ENCODE measurements around the gene CREG1. TPM values are rescaled to one million over a fixed set of nuclear protein-coding genes. Genes with fewer than 3 reads are reported as not detected.

The CREG1 gene
- total and polyA plus RNA-seq, 2 experiments from 2014 or later = 21.2 to 42.7 TPM

GRCh38 chr1:167541610-167542009 lies 12.0 kb downstream of the CREG1 start:
- Histone ChIP-seq H4K20me1 (replicated peaks; ENCODE audit: insufficient read depth) (no peaks in the 10 kb centered on the region), H3K79me2 (replicated peaks; ENCODE audit: insufficient read depth) (no peaks in the 10 kb centered on the region), H3K36me3 (ENCODE audit: insufficient read depth) (no peaks in the 10 kb centered on the region), H3K4me1 (ENCODE audit: insufficient read depth) (no peaks in the 10 kb centered on the region), H2AFZ (no peak overlapping the region), H3K27me3 (ENCODE audit: insufficient read depth) (no peaks in the 10 kb centered on the region), H3K4me3 (no peak overlapping the region), H3K9me2 (ENCODE audit: insufficient read depth) (no peaks in the 10 kb centered on the region), H3F3A (replicated peaks; ENCODE audit: low read depth) (no peaks in the 10 kb centered on the region), H3K27ac (ENCODE audit: low read depth) (no peak overlapping the region), H3K4me2 (no peak overlapping the region)
- TF ChIP-seq STAT1 (IDR thresholded peaks at IDR 0.05; ENCODE audit: unreplicated experiment) (no peak), ZNF462 (CRISPR knock-in tag; IDR thresholded peaks at IDR 0.05) (no peak)
- peaks cover 15% of the 10 kb centered on the region; the same call in 2 of the 3 replicates for H3K4me1 Mint-ChIP-seq
- H3K36me3 Mint-ChIP-seq (ENCODE audit: low read depth) = peaks cover 9% of the 10 kb centered on the region; the same call in 2 of the 3 replicates
- ATAC-seq = no peak
- H3K27me3 Mint-ChIP-seq (ENCODE audit: insufficient read depth, low read depth, poor library complexity) = peaks cover 5% of the 10 kb centered on the region
- no peak for DNase-seq (ENCODE audit: low spot score)
- H3K27ac Mint-ChIP-seq = no peak overlapping the region
- no peaks in the 10 kb centered on the region for H3K9me3 Mint-ChIP-seq
- H3K4me3 Mint-ChIP-seq = no peak overlapping the region

DNA sequence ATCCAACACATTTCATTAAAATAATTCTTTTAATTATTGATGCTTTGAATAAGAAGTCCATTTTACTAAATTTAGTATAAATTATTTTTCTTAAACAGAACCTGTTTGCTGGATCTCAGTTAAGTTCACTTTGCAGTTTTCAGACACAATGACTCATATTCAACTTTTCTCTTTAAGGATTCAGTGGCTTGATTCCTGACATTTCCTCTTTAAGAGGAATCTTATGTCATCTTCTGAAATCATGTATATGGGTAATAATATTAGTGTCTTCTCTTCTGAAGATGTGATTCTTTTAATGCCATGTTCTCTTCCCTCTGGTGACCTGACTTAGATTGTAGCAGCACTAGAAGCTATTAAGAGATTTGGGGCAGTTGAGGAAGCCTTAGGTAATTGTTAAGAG lies 12.6 kb downstream of the CREG1 start:
- no peaks in the 10 kb centered on the region for H3K27me3 ChIP-seq (ENCODE audit: insufficient read depth)

More for the DNA sequence above, 12.6 kb downstream of the CREG1 start:
- peaks cover 5% of the 10 kb centered on the region; the same call in 1 of the 3 replicates for H3K36me3 Mint-ChIP-seq (ENCODE audit: low read depth)
- no peak overlapping the region for H3K4me3 Mint-ChIP-seq
- no peaks in the 10 kb centered on the region for H4K20me1 ChIP-seq (replicated peaks; ENCODE audit: insufficient read depth)
- no peak overlapping the region for H3K27ac Mint-ChIP-seq
- no peaks in the 10 kb centered on the region for H3F3A ChIP-seq (replicated peaks; ENCODE audit: low read depth)
- no peaks in the 10 kb centered on the region for H3K79me2 ChIP-seq (replicated peaks; ENCODE audit: insufficient read depth)
- H2AFZ ChIP-seq = no peak overlapping the region
- DNase-seq (ENCODE audit: low spot score) = no peak
- no peak overlapping the region for H3K4me2 ChIP-seq
- H3K9me3 Mint-ChIP-seq = no peaks in the 10 kb centered on the region
- peaks cover 5% of the 10 kb centered on the region for H3K27me3 Mint-ChIP-seq (ENCODE audit: insufficient read depth, low read depth, poor library complexity)
- no peaks in the 10 kb centered on the region for H3K4me1 ChIP-seq (ENCODE audit: insufficient read depth)
- no peak for ATAC-seq
- no peak for TF ChIP-seq ZNF462 (CRISPR knock-in tag; IDR thresholded peaks at IDR 0.05)
- TF ChIP-seq POLR2AphosphoS5 (IDR thresholded peaks at IDR 0.05; ENCODE audit: low read depth) = no peak
- TF ChIP-seq STAT1 (IDR thresholded peaks at IDR 0.05; ENCODE audit: unreplicated experiment) = no peak
- no peak overlapping the region for H3K27ac ChIP-seq (ENCODE audit: low read depth)
- H3K4me1 Mint-ChIP-seq = peaks cover 15% of the 10 kb centered on the region; the same call in 2 of the 3 replicates
- no peaks in the 10 kb centered on the region for H3K9me2 ChIP-seq (ENCODE audit: insufficient read depth)
- H3K36me3 ChIP-seq (ENCODE audit: insufficient read depth) = no peaks in the 10 kb centered on the region
- H3K4me3 ChIP-seq = no peak overlapping the region

All from GM23338 (cell line).